Esophagus muscularis mucosa (tissue), 3 donors: ENCODE results near the gene COL6A1.

Experiments used
- CTCF ChIP-seq, 3 experiments: fragments of 200-600 bp in 2 of 3; fragments of 450-650 bp in 1 of 3; sonication (generic) in 2 of 3; IDR thresholded peaks; one replicate each; pipeline ENCODE4 v1.5.1; 2017 to 2019; ENCODE audit warnings: antibody characterized with exemption in 3 of 3, mild to moderate bottlenecking in 2 of 3, moderate library complexity in 1 of 3
- POLR2AphosphoS5 ChIP-seq, 2 donors: sonication (generic); formaldehyde crosslinking; IDR thresholded peaks; one replicate each; pipeline ENCODE4 v1.6.1; 2017; ENCODE audit warnings: antibody characterized with exemption in 2 of 2

GRCh38 chr21:45942755-45943629, 38.6 kb upstream of the COL6A1 start:
- TF ChIP-seq CTCF (IDR thresholded peaks at IDR 0.05) (no peak), POLR2AphosphoS5 (IDR thresholded peaks at IDR 0.05) (no peak)
